CD14-positive monocyte (primary cell): ENCODE data around the gene NOL12. TPM values are rescaled to one million over a fixed set of nuclear protein-coding genes. Genes with fewer than 3 reads are reported as not detected.
"Not testable (repeated sequence)": the region's sequence is repeated elsewhere in the genome, so short reads cannot be mapped to it uniquely, and the experiment has no call there.

Source experiments
- DNase-seq, 3 donors: peaks; one replicate each; pipeline ENCODE4 v3.0.0-alpha.2; 2011 to 2022
- H2AFZ ChIP-seq: 2 replicates; pipeline ENCODE4 v1.6.0; 2012; ENCODE audit warnings: mild to moderate bottlenecking, low read depth, low read length, inconsistent platforms; ENCODE audit not compliant: insufficient read depth, poor library complexity, severe bottlenecking
- H3K27ac ChIP-seq, 2 donors: 1 replicate in 1 of 2; 2 replicates in 1 of 2; pipeline ENCODE4 v1.5.1; 2012 to 2013; ENCODE audit warnings: low read length in 2 of 2, control low read depth in 1 of 2, inconsistent platforms in 1 of 2, low read depth in 1 of 2, mild to moderate bottlenecking in 1 of 2
- H3K27me3 ChIP-seq, 2 donors: one replicate each; pipeline versions ENCODE4 v1.6.0 to v1.6.1; 2011 to 2013; ENCODE audit warnings: low read length in 2 of 2; ENCODE audit not compliant: control insufficient read depth in 2 of 2, insufficient read depth in 2 of 2
- H3K36me3 ChIP-seq, 2 donors: replicated peaks in 1 of 2; 1 replicate in 1 of 2; 2 replicates in 1 of 2; pipeline versions ENCODE4 v1.5.1 to v1.6.1; 2012 to 2013; ENCODE audit warnings: low read length in 2 of 2, control low read depth in 1 of 2, inconsistent platforms in 1 of 2, mild to moderate bottlenecking in 1 of 2; ENCODE audit not compliant: insufficient read depth in 2 of 2, control insufficient read depth in 1 of 2
- H3K4me1 ChIP-seq, 2 donors: 1 replicate in 1 of 2; 2 replicates in 1 of 2; pipeline versions ENCODE4 v1.5.1 to v1.6.1; 2012 to 2013; ENCODE audit warnings: low read length in 2 of 2, control low read depth in 1 of 2, inconsistent platforms in 1 of 2, mild to moderate bottlenecking in 1 of 2, moderate library complexity in 1 of 2; ENCODE audit not compliant: insufficient read depth in 2 of 2, control insufficient read depth in 1 of 2
- H3K4me2 ChIP-seq: replicated peaks from 2 replicates; pipeline ENCODE3; 2012; ENCODE audit warnings: low read length, moderate library complexity, mild to moderate bottlenecking; ENCODE audit not compliant: poor library complexity, severe bottlenecking; ENCODE audit errors: extremely low read depth
- H3K4me3 ChIP-seq, 3 experiments: fragments of 200-600 bp in 1 of 3; sonication (generic) in 1 of 3; replicated peaks in 1 of 3; 1 replicate in 2 of 3; 2 replicates in 1 of 3; pipeline ENCODE4 v1.5.1; 2011 to 2013; ENCODE audit warnings: low read length in 3 of 3, mild to moderate bottlenecking in 3 of 3, control low read depth in 2 of 3, low read depth in 2 of 3, inconsistent platforms in 1 of 3, moderate library complexity in 1 of 3
- H3K79me2 ChIP-seq: 2 replicates; pipeline ENCODE4 v1.6.0; 2012; ENCODE audit warnings: mild to moderate bottlenecking, control low read depth, inconsistent platforms, low read length, moderate library complexity; ENCODE audit not compliant: insufficient read depth
- H3K9ac ChIP-seq: 2 replicates; pipeline ENCODE4 v1.6.0; 2017; ENCODE audit warnings: low read length, mild to moderate bottlenecking; ENCODE audit not compliant: insufficient read depth, poor library complexity, severe bottlenecking
- H3K9me3 ChIP-seq, 2 donors: replicated peaks in 1 of 2; 1 replicate in 1 of 2; 2 replicates in 1 of 2; pipeline versions ENCODE4 v1.5.1 to v1.6.1; 2012 to 2013; ENCODE audit warnings: low read length in 2 of 2, control low read depth in 1 of 2; ENCODE audit not compliant: control insufficient read depth in 1 of 2, insufficient read depth in 1 of 2
- H4K20me1 ChIP-seq: 2 replicates; pipeline ENCODE4 v1.6.0; 2012; ENCODE audit warnings: mild to moderate bottlenecking, low read length, control low read depth, moderate library complexity; ENCODE audit not compliant: insufficient read depth
- H3K27ac Mint-ChIP-seq, 7 donors: one replicate each; pipeline ENCODE4 v1.8.0; 2020; ENCODE audit warnings: mild to moderate bottlenecking in 7 of 7, mixed read lengths in 7 of 7, moderate library complexity in 6 of 7, inconsistent platforms in 2 of 7
- H3K27me3 Mint-ChIP-seq, 3 donors: one replicate each; pipeline ENCODE4 v1.8.0; 2021 to 2022; ENCODE audit warnings: low read depth in 3 of 3, mild to moderate bottlenecking in 3 of 3, mixed read lengths in 3 of 3, moderate library complexity in 3 of 3, inconsistent platforms in 1 of 3
- H3K36me3 Mint-ChIP-seq, 2 donors: one replicate each; pipeline ENCODE4 v1.8.0; 2020; ENCODE audit warnings: mixed read lengths in 2 of 2, inconsistent platforms in 1 of 2, mild to moderate bottlenecking in 1 of 2
- H3K4me1 Mint-ChIP-seq: one replicate; pipeline ENCODE4 v1.8.0; 2020; ENCODE audit warnings: mild to moderate bottlenecking, mixed read lengths
- H3K4me3 Mint-ChIP-seq, 2 donors: one replicate each; pipeline ENCODE4 v1.8.0; 2020; ENCODE audit warnings: mild to moderate bottlenecking in 2 of 2, mixed read lengths in 2 of 2, moderate library complexity in 1 of 2
- H3K9me3 Mint-ChIP-seq, 7 donors: one replicate each; pipeline ENCODE4 v1.8.0; 2020 to 2022; ENCODE audit warnings: mixed read lengths in 7 of 7, mild to moderate bottlenecking in 6 of 7, moderate library complexity in 6 of 7, inconsistent platforms in 2 of 7
- CTCF ChIP-seq: fragments of 200-600 bp; IDR thresholded peaks from one replicate; pipeline ENCODE4 v1.8.0; 2022; ENCODE audit warnings: antibody characterized with exemption, mild to moderate bottlenecking
- WGBS: methylation state at CpG from one replicate; pipeline ENCODE4 v1.1.5; 2013; ENCODE audit warnings: missing lambda C conversion rate; ENCODE audit not compliant: insufficient coverage; 5-methylcytosine and 5-hydroxymethylcytosine counted together
- intact Hi-C, 2 donors: fragments of 100-400 bp; cut with micrococcal nuclease; formaldehyde crosslinking; loops; one replicate each; pipeline versions ENCODE4 v1.15.0 to v1.15.1; 2023
- polyA plus RNA-seq, 3 donors: library from polyadenylated mRNA; depleted of rRNA in 1 of 3; unstranded in 2 of 3; stranded (reverse) in 1 of 3; fragments of 300-500 nt in 2 of 3; fragments of >200 nt in 1 of 3; fragmentation: Illumina TruSeq in 2 of 3; gene quantifications; 1 replicate in 2 of 3; 2 replicates in 1 of 3; pipeline ENCODE4 v1.2.3, GENCODE V29; 2012 to 2021

NOL12 gene
- polyA plus RNA-seq, 3 donors, result 47.3 to 52.0 (median 49.2) TPM

- Mint-ChIP-seq H3K36me3 (peaks cover 48 to 57% of the 10 kb centered on the region in 2 donors), H3K9me3 (peaks cover 0 to 2% (median 0%) of the 10 kb centered on the region in 7 donors), H3K27ac (peak overlapping the region in 5 of 7 donors; percentile 17 to 68 (median 64)), H3K4me3 (no peak overlapping the region), H3K4me1 (peaks cover 17% of the 10 kb centered on the region), H3K27me3 (no peaks in the 10 kb centered on the region)
- Histone ChIP-seq H3K27me3 (no peaks in the 10 kb centered on the region), H3K4me3 (no peak overlapping the region), H3K4me2 (no peak overlapping the region), H2AFZ (no peak overlapping the region), H3K4me1 (peaks cover 16 to 22% of the 10 kb centered on the region in 2 donors), H3K9ac (no peak overlapping the region), H4K20me1 (peaks cover 81% of the 10 kb centered on the region), H3K9me3 (no peaks in the 10 kb centered on the region), H3K27ac (no peak overlapping the region), H3K79me2 (peaks cover 7% of the 10 kb centered on the region), H3K36me3 (peaks cover 48 to 61% of the 10 kb centered on the region in 2 donors)
- intact Hi-C loops, result no loop called here
- 85% methylated on average over 11 of the region's 14 CpGs for WGBS
- no peak for TF ChIP-seq CTCF
- no peak for DNase-seq
Observed at GRCh38 chr22:37654563-37655251, 31.4 kb upstream of the NOL12 start.

GRCh38 chr22:37655252-37655563, 30.9 kb upstream of the NOL12 start:
- DNase-seq, result no peak
- peaks cover 81% of the 10 kb centered on the region for H4K20me1 ChIP-seq
- H3K9ac ChIP-seq, result no peak overlapping the region
- intact Hi-C loops, result no loop called here
- no peak overlapping the region for H3K4me2 ChIP-seq
- H3K9me3 Mint-ChIP-seq, result peaks cover 0 to 2% (median 0%) of the 10 kb centered on the region in 7 donors
- H3K9me3 ChIP-seq, result no peaks in the 10 kb centered on the region
- H3K36me3 Mint-ChIP-seq, result peaks cover 43 to 52% of the 10 kb centered on the region in 2 donors
- H3K4me1 Mint-ChIP-seq, result peaks cover 22% of the 10 kb centered on the region
- H3K27me3 ChIP-seq, result no peaks in the 10 kb centered on the region
- H3K27ac ChIP-seq, result no peak overlapping the region
- H3K27me3 Mint-ChIP-seq, result no peaks in the 10 kb centered on the region
- peaks cover 12% of the 10 kb centered on the region for H3K79me2 ChIP-seq
- H3K4me1 ChIP-seq, result peaks cover 21 to 27% of the 10 kb centered on the region in 2 donors
- H3K36me3 ChIP-seq, result peaks cover 43 to 56% of the 10 kb centered on the region in 2 donors
- no peak overlapping the region for H3K4me3 ChIP-seq
- H3K27ac Mint-ChIP-seq, result no peak overlapping the region
- H2AFZ ChIP-seq, result no peak overlapping the region
- no peak overlapping the region for H3K4me3 Mint-ChIP-seq
- 92% methylated on average over 11 of the region's 17 CpGs for WGBS
- no peak for TF ChIP-seq CTCF

GRCh38 chr22:37656583-37656982, 29.6 kb upstream of the NOL12 start:
- H3K4me3 Mint-ChIP-seq, H3K4me2 ChIP-seq, intact Hi-C loops, H3K9ac ChIP-seq, H3K9me3 Mint-ChIP-seq, H3K9me3 ChIP-seq, DNase-seq, H3K4me3 ChIP-seq, H3K27me3 ChIP-seq, H3K27me3 Mint-ChIP-seq, H2AFZ ChIP-seq: not testable (repeated sequence)
- 100% methylated on average over 2 of the region's 4 CpGs for WGBS
- H3K27ac Mint-ChIP-seq, result peak overlapping the region in 5 of 7 donors; percentile 33 to 84 (median 69)
- H3K27ac ChIP-seq, result peak overlapping the region; percentile 14 to 36
- H3K36me3 Mint-ChIP-seq, result peaks cover 31 to 39% of the 10 kb centered on the region in 2 donors
- H3K79me2 ChIP-seq, result peaks cover 26% of the 10 kb centered on the region
- peaks cover 36% of the 10 kb centered on the region for H3K4me1 Mint-ChIP-seq
- H4K20me1 ChIP-seq, result peaks cover 71% of the 10 kb centered on the region
- peaks cover 35 to 41% of the 10 kb centered on the region in 2 donors for H3K4me1 ChIP-seq
- peaks cover 29 to 42% of the 10 kb centered on the region in 2 donors for H3K36me3 ChIP-seq
